ENCODE results near the gene UBQLN1.

GRCh38 chr9:83701769-83702168 lies 6.0 kb downstream of the UBQLN1 start:
- TF ChIP-seq CTCF (IDR thresholded peaks at IDR 0.05; ENCODE audit: poor library complexity, severe bottlenecking) = no peak
- no peak for TF ChIP-seq POLR2AphosphoS5 (IDR thresholded peaks at IDR 0.05)
